OCI-LY7 (cell line): Measurements from ENCODE around the gene KLC3. TPM values are rescaled to one million over a fixed set of nuclear protein-coding genes. Genes with fewer than 3 reads are reported as not detected.

Experiments
- BruUV-seq: library from RNA; stranded (reverse); fragments of 400-500 nt; replicated peaks from 2 replicates; lab custom pipeline; 2021; lab: Mats Ljungman, UMichigan
- CTCF ChIA-PET: fragments of 300-600 bp; sonication (Branson Sonifier 250); formaldehyde crosslinking; loops from one replicate; lab custom pipeline; 2022; ENCODE audit warnings: antibody characterized with exemption; ENCODE audit not compliant: unreplicated experiment; lab: Charles Lee
- POLR2A ChIA-PET: fragments of 300-600 bp; sonication (Branson Sonifier 250); formaldehyde crosslinking; loops from one replicate; lab custom pipeline; 2022; ENCODE audit warnings: antibody characterized with exemption; lab: Charles Lee
- DNase-seq: peaks from one replicate; pipeline ENCODE4 v3.0.0-alpha.2; 2015; ENCODE audit warnings: low spot score
- H2AFZ ChIP-seq: fragments of 200-600 bp; sonication (generic), shearing (Covaris generic); 2 replicates; pipeline ENCODE4 v1.6.1; 2014; ENCODE audit warnings: mild to moderate bottlenecking, antibody characterized with exemption, low read length, moderate library complexity
- H3K27ac ChIP-seq: fragments of 200-600 bp; sonication (generic); 2 replicates; pipeline ENCODE4 v1.5.1; 2014; ENCODE audit warnings: mixed run types, low read depth, mild to moderate bottlenecking, moderate library complexity, low read length, inconsistent platforms; ENCODE audit not compliant: poor library complexity, severe bottlenecking
- H3K36me3 ChIP-seq: fragments of 200-600 bp; sonication (generic); 2 replicates; pipeline ENCODE4 v1.6.1; 2014; ENCODE audit warnings: mild to moderate bottlenecking, antibody characterized with exemption, low read length, moderate library complexity, mixed read lengths; ENCODE audit not compliant: insufficient read depth
- H3K4me1 ChIP-seq: fragments of 200-600 bp; sonication (generic); 2 replicates; pipeline ENCODE4 v1.5.1; 2014; ENCODE audit warnings: mild to moderate bottlenecking, low read length; ENCODE audit not compliant: insufficient read depth, poor library complexity, severe bottlenecking
- H3K4me2 ChIP-seq: fragments of 200-600 bp; sonication (generic); 2 replicates; pipeline ENCODE4 v1.6.1; 2014; ENCODE audit warnings: mild to moderate bottlenecking, low read length
- H3K4me3 ChIP-seq: fragments of 200-600 bp; sonication (generic); 2 replicates; pipeline ENCODE4 v1.5.1; 2014; ENCODE audit warnings: mild to moderate bottlenecking, low read depth, low read length; ENCODE audit not compliant: poor library complexity, severe bottlenecking
- H3K79me2 ChIP-seq: fragments of 200-600 bp; sonication (generic); 2 replicates; pipeline ENCODE4 v1.6.1; 2016; ENCODE audit warnings: low read depth, mild to moderate bottlenecking, low read length, moderate library complexity, mixed read lengths; ENCODE audit not compliant: insufficient read depth
- H3K9me2 ChIP-seq: fragments of 200-600 bp; sonication (generic); 2 replicates; pipeline ENCODE4 v1.6.1; 2016; ENCODE audit warnings: mild to moderate bottlenecking, low read length, mixed read lengths; ENCODE audit not compliant: insufficient read depth
- H3K9me3 ChIP-seq: fragments of 200-600 bp; sonication (generic); 2 replicates; pipeline ENCODE4 v1.6.1; 2014; ENCODE audit warnings: mild to moderate bottlenecking, mixed run types, low read length, mixed read lengths
- H4K20me1 ChIP-seq: fragments of 200-600 bp; sonication (generic); 2 replicates; pipeline ENCODE4 v1.6.1; 2014; ENCODE audit warnings: mild to moderate bottlenecking, antibody characterized with exemption, low read length, moderate library complexity, mixed read lengths; ENCODE audit not compliant: insufficient read depth
- EZH2phosphoT487 ChIP-seq: fragments of 200-600 bp; sonication (generic); IDR thresholded peaks from 2 replicates; pipeline ENCODE4 v1.6.1; 2018; ENCODE audit warnings: low read depth, borderline replicate concordance, mild to moderate bottlenecking, mixed run types, antibody characterized with exemption, low read length, moderate library complexity, mixed read lengths
- intact Hi-C: fragments of 100-400 bp; cut with micrococcal nuclease; formaldehyde crosslinking; loops from one replicate; pipeline ENCODE4 v1.10.0; 2022; ENCODE audit not compliant: unreplicated experiment
- total RNA-seq, 2 experiments: library from RNA; depleted of rRNA in 1 of 2; stranded (reverse); fragments of >200 nt in 1 of 2; shearing (Covaris generic) in 1 of 2; gene quantifications; 2 replicates each; pipeline ENCODE4 v1.2.3, GENCODE V29; 2014 to 2022
- TF ChIP-seq, protein P1 (sequence below): fragments of 200-600 bp; sonication (generic); conservative IDR thresholded peaks from 2 replicates; pipeline ENCODE4 v1.5.1; 2014; ENCODE audit warnings: mild to moderate bottlenecking, antibody characterized with exemption, low read length, moderate library complexity, mixed read lengths

Gene KLC3
- total RNA-seq, 2 experiments from 2014 or later = not detected

DNA sequence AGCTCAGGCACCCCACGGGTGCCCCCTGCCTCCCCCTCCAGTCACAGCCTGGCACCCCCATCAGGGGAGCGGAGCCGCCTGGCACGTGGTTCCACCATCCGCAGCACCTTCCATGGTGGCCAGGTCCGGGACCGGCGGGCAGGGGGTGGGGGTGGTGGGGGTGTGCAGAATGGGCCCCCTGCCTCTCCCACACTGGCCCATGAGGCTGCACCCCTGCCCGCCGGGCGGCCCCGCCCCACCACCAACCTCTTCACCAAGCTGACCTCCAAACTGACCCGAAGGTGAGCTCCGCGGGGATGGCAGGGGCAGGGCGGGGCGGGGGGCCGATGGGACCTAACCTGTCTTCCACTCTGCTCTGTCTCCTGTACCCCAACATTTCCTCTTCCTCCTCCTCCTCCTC, 42.9 kb upstream of the KLC3 start:
- DNase-seq = no peak
- ChIA-PET POLR2A (interaction anchor here (0.5 kb wide), 1 partner anchor 368 kb away, joined by 3 read pairs; no protein-coding TSS in a partner anchor), CTCF (no interaction called here)
- Histone ChIP-seq H3K4me1 (peaks cover 4% of the 10 kb centered on the region), H2AFZ (no peak overlapping the region), H3K36me3 (peaks cover 17% of the 10 kb centered on the region), H3K27ac (no peak overlapping the region), H3K4me2 (no peak overlapping the region), H4K20me1 (no peaks in the 10 kb centered on the region; the same call in 1 of the 2 replicates), H3K9me2 (no peaks in the 10 kb centered on the region), H3K9me3 (no peaks in the 10 kb centered on the region), H3K4me3 (no peak overlapping the region), H3K79me2 (no peaks in the 10 kb centered on the region)
- TF ChIP-seq EZH2phosphoT487 = no peak
- TF ChIP-seq, protein P1, sequence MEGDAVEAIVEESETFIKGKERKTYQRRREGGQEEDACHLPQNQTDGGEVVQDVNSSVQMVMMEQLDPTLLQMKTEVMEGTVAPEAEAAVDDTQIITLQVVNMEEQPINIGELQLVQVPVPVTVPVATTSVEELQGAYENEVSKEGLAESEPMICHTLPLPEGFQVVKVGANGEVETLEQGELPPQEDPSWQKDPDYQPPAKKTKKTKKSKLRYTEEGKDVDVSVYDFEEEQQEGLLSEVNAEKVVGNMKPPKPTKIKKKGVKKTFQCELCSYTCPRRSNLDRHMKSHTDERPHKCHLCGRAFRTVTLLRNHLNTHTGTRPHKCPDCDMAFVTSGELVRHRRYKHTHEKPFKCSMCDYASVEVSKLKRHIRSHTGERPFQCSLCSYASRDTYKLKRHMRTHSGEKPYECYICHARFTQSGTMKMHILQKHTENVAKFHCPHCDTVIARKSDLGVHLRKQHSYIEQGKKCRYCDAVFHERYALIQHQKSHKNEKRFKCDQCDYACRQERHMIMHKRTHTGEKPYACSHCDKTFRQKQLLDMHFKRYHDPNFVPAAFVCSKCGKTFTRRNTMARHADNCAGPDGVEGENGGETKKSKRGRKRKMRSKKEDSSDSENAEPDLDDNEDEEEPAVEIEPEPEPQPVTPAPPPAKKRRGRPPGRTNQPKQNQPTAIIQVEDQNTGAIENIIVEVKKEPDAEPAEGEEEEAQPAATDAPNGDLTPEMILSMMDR = no peak
- no TSS peak for BruUV-seq
- intact Hi-C loops = no loop called here

DNA sequence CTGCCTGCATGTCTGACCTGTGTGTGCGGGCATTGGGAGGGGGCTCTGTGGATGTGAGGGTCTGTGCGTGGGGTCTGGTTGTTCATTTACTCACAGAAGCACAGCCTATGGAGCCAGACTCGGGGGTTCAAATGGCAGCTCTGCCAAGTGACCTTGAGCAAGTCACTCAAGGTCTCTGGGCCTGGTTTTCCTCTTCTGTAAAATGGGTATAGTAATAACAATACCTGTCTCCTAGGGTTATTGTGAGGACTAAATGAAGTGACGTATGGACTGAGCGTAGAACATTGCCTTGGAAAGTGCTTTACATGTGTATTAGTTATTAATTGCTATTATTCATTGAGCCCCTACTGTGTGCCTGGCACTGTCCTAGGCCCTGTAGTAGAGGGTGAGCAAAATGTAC, 42.3 kb upstream of the KLC3 start:
- Histone ChIP-seq H3K27ac (no peak overlapping the region), H3K36me3 (peaks cover 17% of the 10 kb centered on the region), H3K4me3 (no peak overlapping the region)

DNA sequence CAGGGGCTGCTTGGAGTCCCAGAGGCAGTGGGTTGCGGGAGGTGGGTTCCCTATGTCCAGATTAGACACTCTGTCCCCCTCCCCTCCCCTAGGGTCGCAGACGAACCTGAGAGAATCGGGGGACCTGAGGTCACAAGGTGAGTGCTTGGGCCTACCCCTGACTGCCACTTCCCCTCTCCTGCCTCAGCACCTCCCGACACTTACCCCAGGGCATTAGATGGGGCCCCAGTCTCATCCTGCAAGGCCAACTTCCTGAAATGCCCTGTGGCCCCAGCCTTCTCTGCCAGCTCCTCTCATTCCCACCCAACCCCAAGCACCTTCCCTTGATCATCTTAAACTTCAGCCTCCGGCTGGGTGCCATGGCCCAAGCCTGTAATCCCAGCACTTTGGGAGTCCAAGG, 40.8 kb upstream of the KLC3 start:
- CTCF ChIA-PET = no interaction called here
- no TSS peak for BruUV-seq

More for the DNA sequence above, 42.3 kb upstream of the KLC3 start:
- no peaks in the 10 kb centered on the region for H3K79me2 ChIP-seq
- no peaks in the 10 kb centered on the region; the same call in 1 of the 2 replicates for H4K20me1 ChIP-seq
- TF ChIP-seq EZH2phosphoT487 = no peak
- TF ChIP-seq, protein P1 = no peak
- no peaks in the 10 kb centered on the region for H3K9me3 ChIP-seq
- ChIA-PET POLR2A (interaction anchor here (0.5 kb wide), 1 partner anchor 369 kb away, joined by 3 read pairs; no protein-coding TSS in a partner anchor), CTCF (no interaction called here)
- H2AFZ ChIP-seq = no peak overlapping the region
- BruUV-seq = no TSS peak
- H3K9me2 ChIP-seq = no peaks in the 10 kb centered on the region
- no peak for DNase-seq
- H3K4me2 ChIP-seq = no peak overlapping the region
- H3K4me1 ChIP-seq = peaks cover 4% of the 10 kb centered on the region
- intact Hi-C loops = no loop called here

More for the DNA sequence above, 40.8 kb upstream of the KLC3 start:
- no peaks in the 10 kb centered on the region for H3K9me3 ChIP-seq
- no peak overlapping the region for H3K27ac ChIP-seq
- no peak overlapping the region for H3K4me2 ChIP-seq
- H3K4me1 ChIP-seq = peaks cover 4% of the 10 kb centered on the region
- intact Hi-C loops = no loop called here
- POLR2A ChIA-PET = no interaction called here
- H3K9me2 ChIP-seq = no peaks in the 10 kb centered on the region
- H3K4me3 ChIP-seq = no peak overlapping the region
- no peaks in the 10 kb centered on the region for H3K79me2 ChIP-seq
- no peaks in the 10 kb centered on the region; the same call in 1 of the 2 replicates for H4K20me1 ChIP-seq
- TF ChIP-seq, protein P1 = no peak
- no peak for TF ChIP-seq EZH2phosphoT487
- no peak overlapping the region for H2AFZ ChIP-seq
- no peak for DNase-seq
- H3K36me3 ChIP-seq = peaks cover 17% of the 10 kb centered on the region
